ENCODE data around the gene SLC45A2. TPM values are rescaled to one million over a fixed set of nuclear protein-coding genes. Genes with fewer than 3 reads are reported as not detected.

SLC45A2 gene
- total RNA-seq, 2 experiments from 2014 or later = not detected

- POLR2A ChIA-PET = interaction anchor here (4.2 kb wide), 1 partner anchor 11 kb away, joined by 18 read pairs; the partner anchor contains the start of gene AMACR
- CTCF ChIA-PET = interaction anchor here (1.0 kb wide), 1 partner anchor 38 kb away, joined by 3 read pairs; no protein-coding TSS in a partner anchor
- no peak overlapping the region for H3K4me3 ChIP-seq (ENCODE audit: low read length)
- Mint-ChIP-seq H3K27ac (no peak overlapping the region), H3K36me3 (ENCODE audit: low read depth) (peaks cover 44% of the 10 kb centered on the region), H3K4me1 (ENCODE audit: low read depth) (peaks cover 6% of the 10 kb centered on the region), H3K27me3 (no peaks in the 10 kb centered on the region), H3K9me3 (no peaks in the 10 kb centered on the region), H3K4me3 (no peak overlapping the region)
- H3K27me3 ChIP-seq (ENCODE audit: control insufficient read depth in 1 of 2, insufficient read depth in 2 of 2, low read length in 2 of 2) = no peaks in the 10 kb centered on the region
- no peaks in the 10 kb centered on the region for H3K9me3 ChIP-seq (ENCODE audit: control insufficient read depth in 1 of 2, insufficient read depth in 1 of 2, low read length in 2 of 2)
- peak in 8 of 14 experiments; percentile 3 to 68 (median 22) for DNase-seq
- H3K27ac ChIP-seq (ENCODE audit: low read depth in 1 of 2, low read length in 2 of 2) = no peak overlapping the region
- ATAC-seq (ENCODE audit: poor library complexity) = peak; percentile 55
- TF ChIP-seq CTCF (IDR thresholded peaks at IDR 0.05) = peak; percentile 75
- intact Hi-C loops (cut with DNase I, micrococcal nuclease) = loop anchor here in 1 of 2 experiments (1.0 kb wide), 1 partner anchor 468 kb away; no protein-coding TSS in a partner anchor
- H3K36me3 ChIP-seq (ENCODE audit: insufficient read depth, low read length) = peaks cover 8% of the 10 kb centered on the region
- H3K4me1 ChIP-seq (ENCODE audit: insufficient read depth, low read length) = peaks cover 3% of the 10 kb centered on the region
Observed at GRCh38 chr5:33997331-33997983, 13.0 kb upstream of the SLC45A2 start.

DNA sequence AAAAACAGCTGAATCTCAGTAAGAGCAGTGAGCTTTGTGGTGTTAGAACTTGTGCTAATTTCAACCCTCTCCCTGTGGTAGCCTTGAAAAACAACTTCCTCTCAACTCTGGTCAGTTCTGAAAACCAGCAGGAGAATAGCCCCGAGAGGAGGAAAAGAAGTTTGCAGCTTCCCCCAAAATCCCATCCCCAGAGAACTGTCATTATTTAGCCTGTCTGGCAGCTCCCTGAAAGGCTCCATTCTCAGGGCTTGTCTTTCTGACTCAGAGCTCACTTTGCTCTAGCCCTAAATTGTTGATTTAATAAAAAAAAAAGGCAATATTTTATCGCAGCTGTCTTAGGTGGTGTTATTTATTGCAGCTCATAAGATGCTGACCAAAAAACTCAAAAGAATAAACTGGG is 11.4 kb upstream of the SLC45A2 start:
- intact Hi-C loops (cut with DNase I, micrococcal nuclease) = no loop called here
- peaks cover 3% of the 10 kb centered on the region for H3K4me1 ChIP-seq (ENCODE audit: insufficient read depth, low read length)
- peaks cover 8% of the 10 kb centered on the region for H3K36me3 ChIP-seq (ENCODE audit: insufficient read depth, low read length)

GRCh38 chr5:33994845-33995244 is 10.4 kb upstream of the SLC45A2 start:
- Mint-ChIP-seq H3K27ac (no peak overlapping the region), H3K27me3 (no peaks in the 10 kb centered on the region), H3K36me3 (ENCODE audit: low read depth) (peaks cover 41% of the 10 kb centered on the region), H3K9me3 (no peaks in the 10 kb centered on the region), H3K4me1 (ENCODE audit: low read depth) (peaks cover 6% of the 10 kb centered on the region), H3K4me3 (no peak overlapping the region)
- no peak for TF ChIP-seq CTCF (IDR thresholded peaks at IDR 0.05)
- Histone ChIP-seq H3K4me3 (ENCODE audit: low read length) (no peak overlapping the region), H3K4me1 (ENCODE audit: insufficient read depth, low read length) (peaks cover 3% of the 10 kb centered on the region), H3K27ac (ENCODE audit: low read depth in 1 of 2, low read length in 2 of 2) (no peak overlapping the region), H3K9me3 (ENCODE audit: control insufficient read depth in 1 of 2, insufficient read depth in 1 of 2, low read length in 2 of 2) (no peaks in the 10 kb centered on the region), H3K27me3 (ENCODE audit: control insufficient read depth in 1 of 2, insufficient read depth in 2 of 2, low read length in 2 of 2) (no peaks in the 10 kb centered on the region), H3K36me3 (ENCODE audit: insufficient read depth, low read length) (peaks cover 8% of the 10 kb centered on the region)
- CTCF ChIA-PET = no interaction called here
- intact Hi-C loops (cut with DNase I, micrococcal nuclease) = no loop called here
- no peak for DNase-seq
- no peak for ATAC-seq (ENCODE audit: poor library complexity)
- POLR2A ChIA-PET = no interaction called here

More for the DNA sequence above, 11.4 kb upstream of the SLC45A2 start:
- H3K27ac ChIP-seq (ENCODE audit: low read depth in 1 of 2, low read length in 2 of 2) = no peak overlapping the region
- Mint-ChIP-seq H3K36me3 (ENCODE audit: low read depth) (peaks cover 36% of the 10 kb centered on the region), H3K27ac (no peak overlapping the region), H3K4me1 (ENCODE audit: low read depth) (peaks cover 6% of the 10 kb centered on the region), H3K4me3 (no peak overlapping the region), H3K27me3 (no peaks in the 10 kb centered on the region), H3K9me3 (no peaks in the 10 kb centered on the region)
- no peak overlapping the region for H3K4me3 ChIP-seq (ENCODE audit: low read length)
- no peaks in the 10 kb centered on the region for H3K27me3 ChIP-seq (ENCODE audit: control insufficient read depth in 1 of 2, insufficient read depth in 2 of 2, low read length in 2 of 2)
- POLR2A ChIA-PET = interaction anchor here (1.3 to 4.2 kb wide), 2 partner anchors 10 to 13 kb away, joined by 4 to 18 read pairs; partner anchors contain the start of gene AMACR
- CTCF ChIA-PET = no interaction called here
- DNase-seq (no peak), ATAC-seq (ENCODE audit: poor library complexity) (no peak)
- no peaks in the 10 kb centered on the region for H3K9me3 ChIP-seq (ENCODE audit: control insufficient read depth in 1 of 2, insufficient read depth in 1 of 2, low read length in 2 of 2)
- TF ChIP-seq CTCF (IDR thresholded peaks at IDR 0.05) = no peak
